ENCODE results near the gene RTN3. TPM values are rescaled to one million over a fixed set of nuclear protein-coding genes. Genes with fewer than 3 reads are reported as not detected.

RTN3 gene
- polyA plus RNA-seq, 1 donor from 2014 or later: 283 TPM

GRCh38 chr11:63767565-63768236, 86.4 kb downstream of the RTN3 start:
- Histone ChIP-seq H3K4me3 (ENCODE audit: low read length) (peak overlapping the region; percentile 93), H3K79me2 (replicated peaks; ENCODE audit: insufficient read depth, low read length) (peaks cover 55% of the 10 kb centered on the region), H3K9me2 (ENCODE audit: insufficient read depth, low read length) (no peaks in the 10 kb centered on the region), H4K20me1 (ENCODE audit: insufficient read depth) (peaks cover 3% of the 10 kb centered on the region), H3K4me2 (ENCODE audit: low read length) (peak overlapping the region; percentile 96), H3K9me3 (ENCODE audit: low read length) (no peaks in the 10 kb centered on the region), H3K36me3 (ENCODE audit: insufficient read depth, low read length) (no peaks in the 10 kb centered on the region), H2AFZ (ENCODE audit: low read depth, low read length) (no peak overlapping the region), H3F3A (ENCODE audit: insufficient read depth, low read length, poor library complexity, severe bottlenecking) (no peaks in the 10 kb centered on the region), H3K27ac (ENCODE audit: low read length) (peak overlapping the region; percentile 85), H3K9ac (ENCODE audit: low read length) (peak overlapping the region; percentile 87), H3K27me3 (ENCODE audit: insufficient read depth, low read depth, low read length) (no peaks in the 10 kb centered on the region)
- TF ChIP-seq SMC3 (conservative IDR thresholded peaks at IDR 0.05; ENCODE audit: poor library complexity): no peak
- peak; percentile 68 for TF ChIP-seq MXI1 (conservative IDR thresholded peaks at IDR 0.05; ENCODE audit: poor library complexity, severe bottlenecking)
- TF ChIP-seq RAD21 (conservative IDR thresholded peaks at IDR 0.05): no peak

- Histone ChIP-seq H3K4me3 (ENCODE audit: low read length) (peak within 1 kb of the TSS; percentile 93), H3K79me2 (replicated peaks; ENCODE audit: insufficient read depth, low read length) (peaks cover 55% of the 10 kb centered on the region), H3K4me2 (ENCODE audit: low read length) (peak within 1 kb of the TSS; percentile 96), H3K9me2 (ENCODE audit: insufficient read depth, low read length) (no peaks in the 10 kb centered on the region), H3K36me3 (ENCODE audit: insufficient read depth, low read length) (no peaks in the 10 kb centered on the region), H3K27me3 (ENCODE audit: insufficient read depth, low read depth, low read length) (no peaks in the 10 kb centered on the region), H3K9ac (ENCODE audit: low read length) (peak within 1 kb of the TSS; percentile 88), H2AFZ (ENCODE audit: low read depth, low read length) (peak within 1 kb of the TSS; percentile 27), H3K27ac (ENCODE audit: low read length) (peak within 1 kb of the TSS; percentile 85), H3F3A (ENCODE audit: insufficient read depth, low read length, poor library complexity, severe bottlenecking) (no peaks in the 10 kb centered on the region), H4K20me1 (ENCODE audit: insufficient read depth) (peaks cover 3% of the 10 kb centered on the region), H3K9me3 (ENCODE audit: low read length) (no peaks in the 10 kb centered on the region)
- TF ChIP-seq POLR2AphosphoS5 (IDR thresholded peaks at IDR 0.05): peak; percentile 61
- TF ChIP-seq EZH2 (IDR thresholded peaks at IDR 0.05; ENCODE audit: borderline replicate concordance, insufficient read depth, low read length, poor library complexity, severe bottlenecking): no peak
- TF ChIP-seq MXI1 (conservative IDR thresholded peaks at IDR 0.05; ENCODE audit: poor library complexity, severe bottlenecking): peak; percentile 30
- peak; percentile 69 for TF ChIP-seq RAD21 (conservative IDR thresholded peaks at IDR 0.05)
- no peak for TF ChIP-seq EP300 (conservative IDR thresholded peaks at IDR 0.05; ENCODE audit: poor library complexity, severe bottlenecking)
- peak; percentile 69 for TF ChIP-seq SMC3 (conservative IDR thresholded peaks at IDR 0.05; ENCODE audit: poor library complexity)
- TF ChIP-seq CTCF (IDR thresholded peaks at IDR 0.05; ENCODE audit: poor library complexity, severe bottlenecking): peak; percentile 79
Measured at GRCh38 chr11:63768237-63769041, 87.1 kb downstream of the RTN3 start, which contains the start of gene ZFTA. Gene ZFTA (minus strand): TSS chr11:63768775. CDS start chr11:63768622, 153 bp downstream.

GRCh38 chr11:63769042-63769713, 87.9 kb downstream of the RTN3 start:
- H3K4me3 ChIP-seq (ENCODE audit: low read length): peak overlapping the region; percentile 91
- no peaks in the 10 kb centered on the region for H3K27me3 ChIP-seq (ENCODE audit: insufficient read depth, low read depth, low read length)
- no peaks in the 10 kb centered on the region for H3K9me2 ChIP-seq (ENCODE audit: insufficient read depth, low read length)
- peak overlapping the region; percentile 27 for H2AFZ ChIP-seq (ENCODE audit: low read depth, low read length)
- peak overlapping the region; percentile 66 for H3K4me2 ChIP-seq (ENCODE audit: low read length)
- H3F3A ChIP-seq (ENCODE audit: insufficient read depth, low read length, poor library complexity, severe bottlenecking): no peaks in the 10 kb centered on the region
- peaks cover 55% of the 10 kb centered on the region for H3K79me2 ChIP-seq (replicated peaks; ENCODE audit: insufficient read depth, low read length)
- H3K9me3 ChIP-seq (ENCODE audit: low read length): no peaks in the 10 kb centered on the region
- peak overlapping the region; percentile 83 for H3K27ac ChIP-seq (ENCODE audit: low read length)
- H3K9ac ChIP-seq (ENCODE audit: low read length): peak overlapping the region; percentile 88
- H4K20me1 ChIP-seq (ENCODE audit: insufficient read depth): peaks cover 3% of the 10 kb centered on the region
- TF ChIP-seq EZH2 (IDR thresholded peaks at IDR 0.05; ENCODE audit: borderline replicate concordance, insufficient read depth, low read length, poor library complexity, severe bottlenecking) (no peak), REST (IDR thresholded peaks at IDR 0.05; ENCODE audit: borderline replicate concordance) (no peak), TAF1 (IDR thresholded peaks at IDR 0.05; ENCODE audit: low read depth) (peak; percentile 21), POLR2AphosphoS5 (IDR thresholded peaks at IDR 0.05) (no peak), EP300 (conservative IDR thresholded peaks at IDR 0.05; ENCODE audit: poor library complexity, severe bottlenecking) (peak; percentile 9), RAD21 (conservative IDR thresholded peaks at IDR 0.05) (no peak), SMC3 (conservative IDR thresholded peaks at IDR 0.05; ENCODE audit: poor library complexity) (no peak), MXI1 (conservative IDR thresholded peaks at IDR 0.05; ENCODE audit: poor library complexity, severe bottlenecking) (no peak), CTCF (IDR thresholded peaks at IDR 0.05; ENCODE audit: poor library complexity, severe bottlenecking) (no peak)
- H3K36me3 ChIP-seq (ENCODE audit: insufficient read depth, low read length): no peaks in the 10 kb centered on the region

Measured in neural cell (in vitro differentiated cells).